H1 (cell line): Measurements from ENCODE around the gene HS6ST3. TPM values are rescaled to one million over a fixed set of nuclear protein-coding genes. Genes with fewer than 3 reads are reported as not detected.

Experiments used
- POLR2A ChIP-seq, 2 experiments: IDR thresholded peaks; 1 replicate in 1 of 2; 2 replicates in 1 of 2; pipeline ENCODE4 v1.6.1; 2011; ENCODE audit warnings: low read depth in 2 of 2, low read length in 2 of 2, mild to moderate bottlenecking in 2 of 2; ENCODE audit errors: control extremely low read depth in 1 of 2
- SUZ12 ChIP-seq: fragments of 200-600 bp; sonication (generic); IDR thresholded peaks from 2 replicates; pipeline ENCODE4 v1.6.1; 2012; ENCODE audit warnings: mild to moderate bottlenecking, inconsistent platforms, low read length, moderate library complexity, mixed read lengths
- polyA plus RNA-seq, 7 experiments: library from polyadenylated mRNA; depleted of rRNA in 3 of 7; stranded (reverse) in 5 of 7; unstranded in 2 of 7; fragments of >200 nt in 5 of 7; fragments of 200-250 nt in 2 of 7; gene quantifications; 1 replicate in 5 of 7; 2 replicates in 1 of 7; 4 replicates in 1 of 7; pipeline versions ENCODE4 v1.2.1 to v1.2.3, GENCODE V29; 2011 to 2013; ENCODE audit warnings: missing spikeins in 2 of 7, mixed read lengths in 2 of 7
- total RNA-seq: library from RNA; stranded (reverse); fragmentation: NEBNext Ultra II Directional; extraction: Animal tissue kit (Norgen Biotek cat#: 25700); gene quantifications from 2 replicates; pipeline ENCODE4 v1.2.1, GENCODE V29; 2021

Gene HS6ST3
- total and polyA plus RNA-seq, 2 of the 8 experiments (the other 6 are each of a cell fraction or from before 2014, with no cell fraction given) = 0.45 to 1.2 TPM

DNA sequence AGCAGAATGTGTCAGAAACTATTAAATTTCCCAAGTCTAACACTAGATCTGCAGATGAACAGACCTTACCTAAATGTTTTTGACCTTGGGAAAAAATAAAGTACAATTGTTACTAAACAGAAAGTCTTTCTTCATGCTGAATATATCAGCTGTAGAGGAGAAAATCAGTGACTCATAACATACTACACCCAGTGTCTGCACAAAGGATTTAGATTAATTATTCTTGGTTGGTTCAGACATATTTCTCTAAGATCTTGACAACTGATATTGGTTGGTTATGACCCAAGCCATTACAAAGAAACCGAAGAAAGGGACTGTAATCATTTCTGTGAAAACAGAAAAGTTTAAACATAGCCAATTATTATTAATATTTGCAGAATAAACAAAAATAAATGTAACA, 225.1 kb downstream of the HS6ST3 start (continued):
- no peak for TF ChIP-seq POLR2A (IDR thresholded peaks at IDR 0.05; ENCODE audit: control extremely low read depth in 1 of 2, low read depth in 2 of 2, low read length in 2 of 2)
- TF ChIP-seq SUZ12 = no peak
